HepG2 (cell line): ENCODE data around the gene METTL26. TPM values are rescaled to one million over a fixed set of nuclear protein-coding genes. Genes with fewer than 3 reads are reported as not detected.

ENCODE experiments used
- AGO2 ChIP-seq: fragments of 200-400 bp; formaldehyde crosslinking; optimal IDR thresholded peaks from 2 replicates; pipeline ENCODE3; 2017; ENCODE audit warnings: mild to moderate bottlenecking, low read depth, low read length, moderate library complexity
- GZF1 ChIP-seq: sonication (generic); formaldehyde crosslinking; IDR thresholded peaks from 2 replicates; pipeline ENCODE4 v1.5.1; 2020; ENCODE audit warnings: mild to moderate bottlenecking, missing genetic modification reagents
- HES4 ChIP-seq: sonication (generic); formaldehyde crosslinking; IDR thresholded peaks from 2 replicates; pipeline ENCODE4 v1.9.0; 2021; ENCODE audit warnings: mild to moderate bottlenecking, missing genetic modification reagents, borderline replicate concordance
- HHEX ChIP-seq: IDR thresholded peaks from 2 replicates; pipeline ENCODE4 v1.6.1; 2016; ENCODE audit warnings: control low read depth
- HOXA3 ChIP-seq: sonication (generic); formaldehyde crosslinking; IDR thresholded peaks from 2 replicates; pipeline ENCODE4 v1.5.0; 2020; ENCODE audit warnings: missing genetic modification reagents
- KLF16 ChIP-seq, 2 experiments: sonication (generic) in 1 of 2; formaldehyde crosslinking in 1 of 2; IDR thresholded peaks; 2 replicates each; pipeline versions ENCODE4 v1.6.1 to v1.8.0; 2016 to 2023; ENCODE audit warnings: missing genetic modification reagents in 2 of 2, missing compliant biosample characterization in 1 of 2
- MXI1 ChIP-seq: IDR thresholded peaks from 3 replicates; pipeline ENCODE4 v1.6.1; 2012; ENCODE audit warnings: low read depth, low read length, inconsistent platforms, borderline replicate concordance
- ZBTB38 ChIP-seq: sonication (generic); formaldehyde crosslinking; IDR thresholded peaks from 2 replicates; pipeline ENCODE4 v1.5.1; 2020; ENCODE audit warnings: mild to moderate bottlenecking, missing genetic modification reagents
- ZNF121 ChIP-seq: sonication (generic); formaldehyde crosslinking; IDR thresholded peaks from 2 replicates; pipeline ENCODE4 v1.5.0; 2020; ENCODE audit warnings: mild to moderate bottlenecking, missing genetic modification reagents
- ZNF124 ChIP-seq: sonication (generic); formaldehyde crosslinking; IDR thresholded peaks from 2 replicates; pipeline ENCODE4 v1.4.0; 2020; ENCODE audit warnings: missing genetic modification reagents
- ZNF547 ChIP-seq: sonication (generic); formaldehyde crosslinking; IDR thresholded peaks from 2 replicates; pipeline ENCODE4 v1.5.1; 2020; ENCODE audit warnings: mild to moderate bottlenecking, missing genetic modification reagents
- ZNF607 ChIP-seq: sonication (generic); formaldehyde crosslinking; IDR thresholded peaks from 2 replicates; pipeline ENCODE4 v1.5.1; 2020; ENCODE audit warnings: missing genetic modification reagents, mild to moderate bottlenecking, borderline replicate concordance
- ZNF883 ChIP-seq: sonication (generic); formaldehyde crosslinking; IDR thresholded peaks from 2 replicates; pipeline ENCODE4 v1.5.1; 2020; ENCODE audit warnings: mild to moderate bottlenecking, missing genetic modification reagents; ENCODE audit errors: not compliant biosample characterization
- polyA plus RNA-seq, 8 experiments: library from polyadenylated mRNA; depleted of rRNA in 3 of 8; stranded (reverse) in 7 of 8; unstranded in 1 of 8; fragments of >200 nt; fragmentation: Illumina TruSeq in 4 of 8; extraction: Trizol in 4 of 8; gene quantifications; 2 replicates each; pipeline versions ENCODE4 v1.2.1 to v1.2.3, GENCODE V29; 2011 to 2016; ENCODE audit warnings: low read depth in 4 of 8, missing spikeins in 1 of 8, mixed read lengths in 1 of 8; ENCODE audit not compliant: insufficient read depth in 1 of 8
- total RNA-seq, 5 experiments: library from RNA; depleted of rRNA; stranded (reverse); fragments of >200 nt; fragmentation: Illumina TruSeq; extraction: Trizol; gene quantifications; 2 replicates each; pipeline ENCODE4 v1.2.3, GENCODE V29; 2016; ENCODE audit warnings: low read depth in 1 of 5
- TF ChIP-seq, protein P1 (sequence below): sonication (generic); formaldehyde crosslinking; IDR thresholded peaks from 2 replicates; pipeline ENCODE4 v1.8.0; 2022; ENCODE audit warnings: mild to moderate bottlenecking, missing genetic modification reagents, borderline replicate concordance
- TF ChIP-seq, protein P2 (sequence below): IDR thresholded peaks from 2 replicates; pipeline ENCODE4 v1.6.1; 2016; ENCODE audit warnings: missing compliant biosample characterization, missing genetic modification reagents, borderline replicate concordance
- TF ChIP-seq, protein P3 (sequence below): sonication (generic); formaldehyde crosslinking; IDR thresholded peaks from 2 replicates; pipeline ENCODE4 v1.5.1; 2020; ENCODE audit warnings: missing genetic modification reagents, mild to moderate bottlenecking, borderline replicate concordance
- TF ChIP-seq, protein P4 (sequence below): IDR thresholded peaks from 2 replicates; pipeline ENCODE4 v1.6.1; 2016; ENCODE audit warnings: control low read depth
- TF ChIP-seq, protein P5 (sequence below): sonication (generic); formaldehyde crosslinking; IDR thresholded peaks from 2 replicates; pipeline ENCODE4 v1.5.1; 2020; ENCODE audit warnings: mild to moderate bottlenecking, missing genetic modification reagents, moderate library complexity
- TF ChIP-seq, protein P6 (sequence below): sonication (generic); formaldehyde crosslinking; IDR thresholded peaks from 2 replicates; pipeline ENCODE4 v1.5.1; 2020; ENCODE audit warnings: mild to moderate bottlenecking, moderate library complexity, missing genetic modification reagents

The METTL26 gene
- total and polyA plus RNA-seq, 2 of the 13 experiments (the other 11 are each of a cell fraction or from before 2014, with no cell fraction given): 65.5 to 70.1 TPM

DNA sequence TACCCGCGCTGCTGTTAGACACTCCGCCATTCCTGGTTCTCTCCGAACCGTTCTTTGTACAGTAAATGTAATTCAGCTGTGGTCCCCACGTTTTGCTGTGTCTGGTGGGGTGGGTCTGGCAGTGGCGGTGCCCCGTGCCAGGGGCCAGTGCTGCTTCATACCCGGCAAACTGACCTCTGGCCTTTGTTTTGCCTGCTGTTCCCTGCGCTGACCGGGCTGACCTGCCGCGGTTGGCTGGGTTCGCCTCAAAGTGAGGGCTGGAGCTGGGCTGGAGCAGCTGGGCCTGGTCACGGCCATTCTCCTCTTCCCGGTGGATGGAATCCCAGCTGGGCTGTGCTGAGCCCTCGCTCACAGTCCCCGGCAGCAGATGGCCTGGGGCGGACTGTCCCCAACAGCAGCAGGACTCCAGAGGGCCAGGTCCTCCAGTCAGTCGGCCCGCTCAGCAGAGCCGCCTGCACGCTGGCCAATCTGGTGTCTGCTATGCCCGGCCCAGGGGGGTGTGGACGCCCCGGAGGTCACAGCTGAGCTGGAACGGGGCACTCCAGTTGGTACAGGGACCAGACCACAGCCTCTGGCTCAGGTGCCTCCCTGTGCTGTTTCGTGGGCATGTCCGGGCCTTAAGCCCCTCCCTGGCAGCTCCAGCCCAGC lies 6.8 kb downstream of the METTL26 start (continued):
- TF ChIP-seq, protein P1, sequence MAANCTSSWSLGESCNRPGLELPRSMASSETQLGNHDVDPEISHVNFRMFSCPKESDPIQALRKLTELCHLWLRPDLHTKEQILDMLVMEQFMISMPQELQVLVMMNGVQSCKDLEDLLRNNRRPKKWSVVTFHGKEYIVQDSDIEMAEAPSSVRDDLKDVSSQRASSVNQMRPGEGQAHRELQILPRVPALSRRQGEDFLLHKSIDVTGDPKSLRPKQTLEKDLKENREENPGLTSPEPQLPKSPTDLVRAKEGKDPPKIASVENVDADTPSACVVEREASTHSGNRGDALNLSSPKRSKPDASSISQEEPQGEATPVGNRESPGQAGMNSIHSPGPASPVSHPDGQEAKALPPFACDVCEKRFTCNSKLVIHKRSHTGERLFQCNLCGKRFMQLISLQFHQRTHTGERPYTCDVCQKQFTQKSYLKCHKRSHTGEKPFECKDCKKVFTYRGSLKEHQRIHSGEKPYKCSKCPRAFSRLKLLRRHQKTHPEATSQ: no peak
- TF ChIP-seq HOXA3 (CRISPR knock-in tag) (0 out of 2 replicates have a peak, but pooled peaks have one; percentile 30), ZNF124 (CRISPR knock-in tag) (0 out of 2 replicates have a peak, but pooled peaks have one; percentile 42), HES4 (CRISPR knock-in tag) (0 out of 2 replicates have a peak, but pooled peaks have one; percentile 60), ZNF121 (CRISPR knock-in tag) (0 out of 2 replicates have a peak, but pooled peaks have one; percentile 14), HHEX (no peak), ZNF547 (CRISPR knock-in tag) (0 out of 2 replicates have a peak, but pooled peaks have one; percentile 16), AGO2 (no peak), MXI1 (0 out of 3 replicates have a peak, but pooled peaks have one; percentile 13), ZNF607 (CRISPR knock-in tag) (0 out of 2 replicates have a peak, but pooled peaks have one; percentile 28), ZNF883 (CRISPR knock-in tag) (no peak), KLF16 (CRISPR knock-in tag; IDR thresholded peaks at IDR 0.05) (0 out of 4 replicates have a peak, but pooled peaks of 1 of the 2 experiments have one; percentile 34), GZF1 (CRISPR knock-in tag) (0 out of 2 replicates have a peak, but pooled peaks have one; percentile 26), ZBTB38 (peak; percentile 53; the same call in 1 of the 2 replicates)
- TF ChIP-seq, protein P2, sequence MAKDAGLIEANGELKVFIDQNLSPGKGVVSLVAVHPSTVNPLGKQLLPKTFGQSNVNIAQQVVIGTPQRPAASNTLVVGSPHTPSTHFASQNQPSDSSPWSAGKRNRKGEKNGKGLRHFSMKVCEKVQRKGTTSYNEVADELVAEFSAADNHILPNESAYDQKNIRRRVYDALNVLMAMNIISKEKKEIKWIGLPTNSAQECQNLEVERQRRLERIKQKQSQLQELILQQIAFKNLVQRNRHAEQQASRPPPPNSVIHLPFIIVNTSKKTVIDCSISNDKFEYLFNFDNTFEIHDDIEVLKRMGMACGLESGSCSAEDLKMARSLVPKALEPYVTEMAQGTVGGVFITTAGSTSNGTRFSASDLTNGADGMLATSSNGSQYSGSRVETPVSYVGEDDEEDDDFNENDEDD (CRISPR knock-in tag): peak; percentile 21; the same call in 1 of the 2 replicates
- TF ChIP-seq, protein P3, sequence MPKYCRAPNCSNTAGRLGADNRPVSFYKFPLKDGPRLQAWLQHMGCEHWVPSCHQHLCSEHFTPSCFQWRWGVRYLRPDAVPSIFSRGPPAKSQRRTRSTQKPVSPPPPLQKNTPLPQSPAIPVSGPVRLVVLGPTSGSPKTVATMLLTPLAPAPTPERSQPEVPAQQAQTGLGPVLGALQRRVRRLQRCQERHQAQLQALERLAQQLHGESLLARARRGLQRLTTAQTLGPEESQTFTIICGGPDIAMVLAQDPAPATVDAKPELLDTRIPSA (CRISPR knock-in tag): 0 out of 2 replicates have a peak, but pooled peaks have one; percentile 15
- TF ChIP-seq, protein P4, sequence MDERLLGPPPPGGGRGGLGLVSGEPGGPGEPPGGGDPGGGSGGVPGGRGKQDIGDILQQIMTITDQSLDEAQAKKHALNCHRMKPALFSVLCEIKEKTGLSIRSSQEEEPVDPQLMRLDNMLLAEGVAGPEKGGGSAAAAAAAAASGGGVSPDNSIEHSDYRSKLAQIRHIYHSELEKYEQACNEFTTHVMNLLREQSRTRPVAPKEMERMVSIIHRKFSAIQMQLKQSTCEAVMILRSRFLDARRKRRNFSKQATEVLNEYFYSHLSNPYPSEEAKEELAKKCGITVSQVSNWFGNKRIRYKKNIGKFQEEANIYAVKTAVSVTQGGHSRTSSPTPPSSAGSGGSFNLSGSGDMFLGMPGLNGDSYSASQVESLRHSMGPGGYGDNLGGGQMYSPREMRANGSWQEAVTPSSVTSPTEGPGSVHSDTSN (CRISPR knock-in tag): no peak
- TF ChIP-seq, protein P5, sequence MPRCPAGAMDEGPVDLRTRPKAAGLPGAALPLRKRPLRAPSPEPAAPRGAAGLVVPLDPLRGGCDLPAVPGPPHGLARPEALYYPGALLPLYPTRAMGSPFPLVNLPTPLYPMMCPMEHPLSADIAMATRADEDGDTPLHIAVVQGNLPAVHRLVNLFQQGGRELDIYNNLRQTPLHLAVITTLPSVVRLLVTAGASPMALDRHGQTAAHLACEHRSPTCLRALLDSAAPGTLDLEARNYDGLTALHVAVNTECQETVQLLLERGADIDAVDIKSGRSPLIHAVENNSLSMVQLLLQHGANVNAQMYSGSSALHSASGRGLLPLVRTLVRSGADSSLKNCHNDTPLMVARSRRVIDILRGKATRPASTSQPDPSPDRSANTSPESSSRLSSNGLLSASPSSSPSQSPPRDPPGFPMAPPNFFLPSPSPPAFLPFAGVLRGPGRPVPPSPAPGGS (CRISPR knock-in tag): 0 out of 2 replicates have a peak, but pooled peaks have one; percentile 13
- TF ChIP-seq, protein P6, sequence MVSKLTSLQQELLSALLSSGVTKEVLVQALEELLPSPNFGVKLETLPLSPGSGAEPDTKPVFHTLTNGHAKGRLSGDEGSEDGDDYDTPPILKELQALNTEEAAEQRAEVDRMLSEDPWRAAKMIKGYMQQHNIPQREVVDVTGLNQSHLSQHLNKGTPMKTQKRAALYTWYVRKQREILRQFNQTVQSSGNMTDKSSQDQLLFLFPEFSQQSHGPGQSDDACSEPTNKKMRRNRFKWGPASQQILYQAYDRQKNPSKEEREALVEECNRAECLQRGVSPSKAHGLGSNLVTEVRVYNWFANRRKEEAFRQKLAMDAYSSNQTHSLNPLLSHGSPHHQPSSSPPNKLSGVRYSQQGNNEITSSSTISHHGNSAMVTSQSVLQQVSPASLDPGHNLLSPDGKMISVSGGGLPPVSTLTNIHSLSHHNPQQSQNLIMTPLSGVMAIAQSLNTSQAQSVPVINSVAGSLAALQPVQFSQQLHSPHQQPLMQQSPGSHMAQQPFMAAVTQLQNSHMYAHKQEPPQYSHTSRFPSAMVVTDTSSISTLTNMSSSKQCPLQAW (CRISPR knock-in tag): peak; percentile 8; the same call in 1 of the 2 replicates
